K562 (cell line): ENCODE data around the gene RNF34. TPM values are rescaled to one million over a fixed set of nuclear protein-coding genes. Genes with fewer than 3 reads are reported as not detected.

Experiments
- BMI1 ChIP-seq: fragments of 150-350 bp; IDR thresholded peaks from 2 replicates; pipeline ENCODE4 v1.6.1; 2014; ENCODE audit warnings: low read length
- FOXA3 ChIP-seq, 2 experiments: fragments of 450-650 bp in 1 of 2; sonication (generic) in 1 of 2; formaldehyde crosslinking; IDR thresholded peaks in 1 of 2; conservative IDR thresholded peaks in 1 of 2; 2 replicates each; pipeline versions ENCODE4 v1.4.0 to v1.8.0; 2020 to 2022; ENCODE audit warnings: mild to moderate bottlenecking in 2 of 2, missing genetic modification reagents in 1 of 2
- HES1 ChIP-seq: fragments of 450-650 bp; IDR thresholded peaks from 2 replicates; pipeline ENCODE4 v1.6.1; 2016; ENCODE audit warnings: low read depth, mild to moderate bottlenecking, moderate library complexity
- MEF2A ChIP-seq: IDR thresholded peaks from 2 replicates; pipeline ENCODE4 v1.6.1; 2011; ENCODE audit warnings: low read depth, mild to moderate bottlenecking, low read length, moderate library complexity; ENCODE audit not compliant: control insufficient read depth
- MEIS2 ChIP-seq: fragments of 450-650 bp; IDR thresholded peaks from 2 replicates; pipeline ENCODE4 v1.6.1; 2014; ENCODE audit warnings: mild to moderate bottlenecking; ENCODE audit not compliant: partially characterized antibody
- NCOA6 ChIP-seq: fragments of 450-650 bp; IDR thresholded peaks from 2 replicates; pipeline ENCODE4 v1.6.1; 2017; ENCODE audit warnings: mild to moderate bottlenecking
- NONO ChIP-seq, 2 experiments: fragments of 200-400 bp in 1 of 2; fragments of 450-650 bp in 1 of 2; formaldehyde crosslinking in 1 of 2; IDR thresholded peaks; 2 replicates each; pipeline ENCODE4 v1.6.1; 2017; ENCODE audit warnings: low read depth in 2 of 2, mild to moderate bottlenecking in 2 of 2, moderate library complexity in 2 of 2, low read length in 1 of 2
- PREB ChIP-seq: sonication (generic); formaldehyde crosslinking; IDR thresholded peaks from 2 replicates; pipeline ENCODE4 v1.8.1; 2023; ENCODE audit warnings: mild to moderate bottlenecking, missing genetic modification reagents
- PYGO2 ChIP-seq: fragments of 450-650 bp; IDR thresholded peaks from 2 replicates; pipeline ENCODE4 v1.6.1; 2016; ENCODE audit warnings: mild to moderate bottlenecking, missing genetic modification characterization, moderate library complexity, missing compliant biosample characterization
- RBFOX2 ChIP-seq: fragments of 200-400 bp; formaldehyde crosslinking; IDR thresholded peaks from 2 replicates; pipeline ENCODE4 v1.6.1; 2017; ENCODE audit warnings: low read depth, mild to moderate bottlenecking, low read length, moderate library complexity
- SMARCC2 ChIP-seq: fragments of 450-650 bp; IDR thresholded peaks from 2 replicates; pipeline ENCODE4 v1.6.1; 2017; ENCODE audit warnings: antibody characterized with exemption, moderate library complexity, mild to moderate bottlenecking, low read depth
- SMARCE1 ChIP-seq: fragments of 450-650 bp; IDR thresholded peaks from 2 replicates; pipeline ENCODE4 v1.7.1; 2016; ENCODE audit warnings: mild to moderate bottlenecking
- ZBTB11 ChIP-seq, 3 experiments: fragments of 200-800 bp in 1 of 3; fragments of 250-450 bp in 1 of 3; fragments of 450-650 bp in 1 of 3; sonication (Bioruptor Pico) in 1 of 3; sonication (Bioruptor generic) in 1 of 3; formaldehyde crosslinking in 1 of 3; IDR thresholded peaks; 2 replicates each; pipeline versions ENCODE4 v1.6.1 to v1.8.0; 2016 to 2022; ENCODE audit warnings: mild to moderate bottlenecking in 2 of 3, missing genetic modification characterization in 2 of 3, missing compliant biosample characterization in 1 of 3, moderate library complexity in 1 of 3
- polyA plus RNA-seq, 8 experiments: library from polyadenylated mRNA; depleted of rRNA in 4 of 8; stranded (reverse) in 5 of 8; unstranded in 3 of 8; fragments of >200 nt; fragmentation: Nextera tagmentation in 2 of 8; fragmentation: Illumina TruSeq in 1 of 8; extraction: Ambion mirVana in 2 of 8; extraction: Trizol in 1 of 8; gene quantifications; 2 replicates each; pipeline versions ENCODE4 v1.2.1 to v1.2.3, GENCODE V29; 2011 to 2014; ENCODE audit warnings: inconsistent platforms in 1 of 8, missing spikeins in 1 of 8
- total RNA-seq, 7 experiments: library from RNA; depleted of rRNA in 6 of 7; stranded (reverse); fragments of >200 nt in 6 of 7; fragmentation: Illumina TruSeq in 2 of 7; extraction: Trizol in 2 of 7; gene quantifications; 2 replicates each; pipeline versions ENCODE4 v1.2.1 to v1.2.3, GENCODE V29; 2011 to 2021; ENCODE audit warnings: low replicate concordance in 1 of 7
- TF ChIP-seq, protein P1 (sequence below): fragments of 450-650 bp; IDR thresholded peaks from 2 replicates; pipeline ENCODE4 v1.7.1; 2018; ENCODE audit warnings: mild to moderate bottlenecking, low read depth; ENCODE audit not compliant: partially characterized antibody
- TF ChIP-seq, protein P2 (sequence below): fragments of 450-650 bp; formaldehyde crosslinking; IDR thresholded peaks from 2 replicates; pipeline ENCODE4 v1.4.0; 2022; ENCODE audit warnings: missing genetic modification characterization

Gene RNF34
- total and polyA plus RNA-seq, 9 of the 15 experiments (the other 6 are each of a cell fraction or from before 2014, with no cell fraction given) = 41.7 to 88.9 (median 54.1) TPM

DNA sequence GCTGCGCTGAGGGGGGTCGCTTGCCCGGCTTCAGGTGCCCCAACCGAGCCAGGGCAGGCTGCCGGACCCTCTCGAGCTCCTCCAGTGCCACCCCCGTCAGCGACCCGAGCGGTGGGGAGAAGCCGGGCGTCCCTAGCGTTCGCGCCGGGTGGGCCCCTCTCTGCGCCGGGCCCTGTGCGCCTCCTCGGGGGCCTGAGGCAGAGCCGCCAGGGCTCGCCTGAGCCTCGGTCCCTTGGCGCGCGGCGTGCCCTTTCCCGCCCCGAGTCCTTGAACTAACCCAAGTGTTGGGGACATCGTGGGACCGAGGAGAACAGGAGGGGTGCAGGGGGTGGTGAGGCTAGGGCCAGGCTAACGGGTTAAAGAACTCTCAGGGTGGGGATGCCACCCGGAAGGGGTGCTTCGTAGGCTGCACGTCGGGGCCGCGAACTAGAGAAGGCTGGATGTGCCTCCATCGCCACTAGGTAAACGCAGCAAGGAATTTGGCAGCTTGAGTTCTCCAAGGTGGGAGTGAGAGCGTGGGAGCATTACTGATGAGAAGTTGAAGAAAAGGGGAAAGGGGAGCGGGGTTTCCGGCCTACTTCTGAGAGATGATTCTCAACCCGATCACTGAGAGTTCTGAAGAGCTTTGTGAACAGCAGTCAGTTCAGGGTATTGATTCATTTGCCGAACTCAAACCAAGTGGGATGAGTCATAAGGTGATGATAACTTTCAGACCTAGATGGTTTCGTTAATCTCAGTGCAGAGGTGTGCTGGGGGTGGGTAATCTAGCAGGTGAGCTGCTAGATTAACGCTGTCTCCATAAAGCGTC, 618 bp downstream of the RNF34 start (continued):
- TF ChIP-seq, protein P1, sequence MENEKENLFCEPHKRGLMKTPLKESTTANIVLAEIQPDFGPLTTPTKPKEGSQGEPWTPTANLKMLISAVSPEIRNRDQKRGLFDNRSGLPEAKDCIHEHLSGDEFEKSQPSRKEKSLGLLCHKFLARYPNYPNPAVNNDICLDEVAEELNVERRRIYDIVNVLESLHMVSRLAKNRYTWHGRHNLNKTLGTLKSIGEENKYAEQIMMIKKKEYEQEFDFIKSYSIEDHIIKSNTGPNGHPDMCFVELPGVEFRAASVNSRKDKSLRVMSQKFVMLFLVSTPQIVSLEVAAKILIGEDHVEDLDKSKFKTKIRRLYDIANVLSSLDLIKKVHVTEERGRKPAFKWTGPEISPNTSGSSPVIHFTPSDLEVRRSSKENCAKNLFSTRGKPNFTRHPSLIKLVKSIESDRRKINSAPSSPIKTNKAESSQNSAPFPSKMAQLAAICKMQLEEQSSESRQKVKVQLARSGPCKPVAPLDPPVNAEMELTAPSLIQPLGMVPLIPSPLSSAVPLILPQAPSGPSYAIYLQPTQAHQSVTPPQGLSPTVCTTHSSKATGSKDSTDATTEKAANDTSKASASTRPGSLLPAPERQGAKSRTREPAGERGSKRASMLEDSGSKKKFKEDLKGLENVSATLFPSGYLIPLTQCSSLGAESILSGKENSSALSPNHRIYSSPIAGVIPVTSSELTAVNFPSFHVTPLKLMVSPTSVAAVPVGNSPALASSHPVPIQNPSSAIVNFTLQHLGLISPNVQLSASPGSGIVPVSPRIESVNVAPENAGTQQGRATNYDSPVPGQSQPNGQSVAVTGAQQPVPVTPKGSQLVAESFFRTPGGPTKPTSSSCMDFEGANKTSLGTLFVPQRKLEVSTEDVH = no peak
- TF ChIP-seq, protein P2, sequence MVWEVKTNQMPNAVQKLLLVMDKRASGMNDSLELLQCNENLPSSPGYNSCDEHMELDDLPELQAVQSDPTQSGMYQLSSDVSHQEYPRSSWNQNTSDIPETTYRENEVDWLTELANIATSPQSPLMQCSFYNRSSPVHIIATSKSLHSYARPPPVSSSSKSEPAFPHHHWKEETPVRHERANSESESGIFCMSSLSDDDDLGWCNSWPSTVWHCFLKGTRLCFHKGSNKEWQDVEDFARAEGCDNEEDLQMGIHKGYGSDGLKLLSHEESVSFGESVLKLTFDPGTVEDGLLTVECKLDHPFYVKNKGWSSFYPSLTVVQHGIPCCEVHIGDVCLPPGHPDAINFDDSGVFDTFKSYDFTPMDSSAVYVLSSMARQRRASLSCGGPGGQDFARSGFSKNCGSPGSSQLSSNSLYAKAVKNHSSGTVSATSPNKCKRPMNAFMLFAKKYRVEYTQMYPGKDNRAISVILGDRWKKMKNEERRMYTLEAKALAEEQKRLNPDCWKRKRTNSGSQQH (CRISPR knock-in tag) = 0 out of 2 replicates have a peak, but pooled peaks have one; percentile 9
- TF ChIP-seq BMI1 (no peak), FOXA3 (CRISPR knock-in tag; conservative IDR thresholded peaks at IDR 0.05 in 1 of 2, IDR thresholded peaks at IDR 0.05 in 1 of 2) (peak in 1 of 2 experiments; percentile 14; a peak in 1 of 4 replicates), ZBTB11 (CRISPR knock-in tag; IDR thresholded peaks at IDR 0.05) (no peak), MEIS2 (peak; percentile 41), PYGO2 (tag) (no peak), HES1 (no peak), MEF2A (no peak), SMARCC2 (peak; percentile 37; the same call in 1 of the 2 replicates), PREB (peak; percentile 91; the same call in 1 of the 2 replicates), RBFOX2 (peak; percentile 89), NCOA6 (peak; percentile 76), NONO (IDR thresholded peaks at IDR 0.05; ENCODE audit: low read depth in 2 of 2, low read length in 1 of 2) (peak in 1 of 2 experiments; percentile 57; a peak in 1 of 4 replicates), SMARCE1 (0 out of 2 replicates have a peak, but pooled peaks have one; percentile 29)
